Neural crest cell (in vitro differentiated cells): ENCODE results near the gene UNC13C. TPM values are rescaled to one million over a fixed set of nuclear protein-coding genes. Genes with fewer than 3 reads are reported as not detected.

Experiments used
- DNase-seq: peaks from one replicate; pipeline ENCODE4 v3.0.0; 2021; ENCODE audit warnings: low read depth, mixed read lengths, low spot score
- H3K27ac Mint-ChIP-seq: one replicate; pipeline ENCODE4 v1.8.0; 2021; ENCODE audit warnings: mild to moderate bottlenecking, mixed read lengths; ENCODE audit not compliant: unreplicated experiment
- H3K27me3 Mint-ChIP-seq: 2 replicates; pipeline ENCODE4 v1.8.0; 2021; ENCODE audit warnings: low read depth, mild to moderate bottlenecking, mixed read lengths
- H3K36me3 Mint-ChIP-seq: 2 replicates; pipeline ENCODE4 v1.8.0; 2021; ENCODE audit warnings: low read depth, mild to moderate bottlenecking, mixed read lengths
- H3K4me1 Mint-ChIP-seq: 2 replicates; pipeline ENCODE4 v1.8.0; 2021; ENCODE audit warnings: mixed read lengths
- H3K4me3 Mint-ChIP-seq: one replicate; pipeline ENCODE4 v1.8.0; 2021; ENCODE audit warnings: mild to moderate bottlenecking, mixed read lengths
- H3K9me3 Mint-ChIP-seq: 2 replicates; pipeline ENCODE4 v1.8.0; 2021; ENCODE audit warnings: mixed read lengths
- CTCF ChIP-seq: fragments of 200-600 bp; sonication (generic); conservative IDR thresholded peaks from 2 replicates; pipeline ENCODE4 v1.5.0; 2021; ENCODE audit warnings: antibody characterized with exemption, mild to moderate bottlenecking
- total RNA-seq: library from RNA; stranded (reverse); gene quantifications from 2 replicates; pipeline ENCODE4 v1.2.1, GENCODE V29; 2021

The UNC13C gene
- total RNA-seq, 1 donor from 2014 or later, result 1.5 TPM

- H3K27me3 Mint-ChIP-seq, result peaks cover 44% of the 10 kb centered on the region
- H3K4me3 Mint-ChIP-seq, result no peak overlapping the region
- H3K4me1 Mint-ChIP-seq, result no peaks in the 10 kb centered on the region
- no peak overlapping the region for H3K27ac Mint-ChIP-seq
- no peaks in the 10 kb centered on the region for H3K36me3 Mint-ChIP-seq
- no peaks in the 10 kb centered on the region for H3K9me3 Mint-ChIP-seq
- no peak for TF ChIP-seq CTCF
- no peak for DNase-seq
Observed at GRCh38 chr15:53963801-53964200, 14.4 kb upstream of the UNC13C start.

GRCh38 chr15:53974121-53974520, 4.1 kb upstream of the UNC13C start:
- DNase-seq, result no peak
- H3K4me3 Mint-ChIP-seq, result no peak overlapping the region
- H3K4me1 Mint-ChIP-seq, result peaks cover 14% of the 10 kb centered on the region
- no peak overlapping the region for H3K27ac Mint-ChIP-seq
- TF ChIP-seq CTCF, result no peak
- no peaks in the 10 kb centered on the region for H3K36me3 Mint-ChIP-seq
- peaks cover 41% of the 10 kb centered on the region for H3K27me3 Mint-ChIP-seq
- no peaks in the 10 kb centered on the region for H3K9me3 Mint-ChIP-seq

GRCh38 chr15:53974813-53975212, 3.4 kb upstream of the UNC13C start:
- TF ChIP-seq CTCF, result no peak
- no peaks in the 10 kb centered on the region for H3K9me3 Mint-ChIP-seq

GRCh38 chr15:53976844-53977392, 1.3 kb upstream of the UNC13C start:
- no peak overlapping the region for H3K27ac Mint-ChIP-seq
- DNase-seq, result peak; percentile 7
- H3K4me3 Mint-ChIP-seq, result peak overlapping the region; percentile 62
- peaks cover 14% of the 10 kb centered on the region for H3K4me1 Mint-ChIP-seq
- H3K9me3 Mint-ChIP-seq, result no peaks in the 10 kb centered on the region
- no peaks in the 10 kb centered on the region for H3K36me3 Mint-ChIP-seq
- peak; percentile 67 for TF ChIP-seq CTCF
- peaks cover 54% of the 10 kb centered on the region for H3K27me3 Mint-ChIP-seq

More at GRCh38 chr15:53974813-53975212, 3.4 kb upstream of the UNC13C start:
- Mint-ChIP-seq H3K4me3 (no peak overlapping the region), H3K4me1 (peaks cover 14% of the 10 kb centered on the region), H3K27me3 (peaks cover 43% of the 10 kb centered on the region), H3K36me3 (no peaks in the 10 kb centered on the region), H3K27ac (no peak overlapping the region)
- DNase-seq, result no peak

GRCh38 chr15:53979051-53979788, 979 bp downstream of the UNC13C start:
- Mint-ChIP-seq H3K27ac (no peak overlapping the region), H3K36me3 (no peaks in the 10 kb centered on the region), H3K4me3 (peak overlapping the region; percentile 83), H3K9me3 (no peaks in the 10 kb centered on the region), H3K4me1 (peaks cover 14% of the 10 kb centered on the region), H3K27me3 (peaks cover 68% of the 10 kb centered on the region)
- no peak for TF ChIP-seq CTCF
- no peak for DNase-seq
